Erythroblast (primary cell): ENCODE results near the gene UGT1A10.

Source experiments
- DNase-seq, 2 experiments: peaks; one replicate each; lab custom pipeline; 2025; lab: John Stamatoyannopoulos, UW
- GATA1 ChIP-seq: IDR thresholded peaks from 2 replicates; pipeline ENCODE4 v1.6.1; 2011; ENCODE audit warnings: low read depth, mild to moderate bottlenecking, control low read depth, low read length, moderate library complexity
- POLR2A ChIP-seq: IDR thresholded peaks from 2 replicates; pipeline ENCODE4 v1.6.1; 2011; ENCODE audit warnings: mild to moderate bottlenecking, low read length

Gene UGT1A10

GRCh38 chr2:233814056-233814835 is 178.0 kb downstream of the UGT1A10 start:
- DNase-seq = no peak
- no peak for TF ChIP-seq POLR2A
- TF ChIP-seq GATA1 = no peak

DNA sequence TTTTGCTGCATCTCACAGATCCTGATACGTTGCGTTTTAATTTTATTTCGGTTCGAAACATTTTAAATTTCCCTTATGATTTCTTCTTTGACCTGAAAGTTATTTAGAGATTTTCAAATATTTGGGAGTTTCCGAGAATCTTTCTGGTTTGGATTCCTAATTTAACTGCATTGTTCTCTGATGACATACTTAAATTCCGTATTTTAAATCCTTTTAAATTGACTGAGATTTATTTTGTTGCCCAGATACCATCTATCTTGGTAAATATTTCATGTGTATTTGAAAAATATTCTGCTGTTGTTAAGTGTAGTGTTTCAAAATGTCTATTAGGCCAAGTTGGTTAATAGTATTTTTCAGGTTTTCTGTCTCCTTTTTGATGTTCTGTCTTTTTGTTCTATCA is 179.6 kb downstream of the UGT1A10 start:
- DNase-seq = no peak
- TF ChIP-seq POLR2A (no peak), GATA1 (no peak)

DNA sequence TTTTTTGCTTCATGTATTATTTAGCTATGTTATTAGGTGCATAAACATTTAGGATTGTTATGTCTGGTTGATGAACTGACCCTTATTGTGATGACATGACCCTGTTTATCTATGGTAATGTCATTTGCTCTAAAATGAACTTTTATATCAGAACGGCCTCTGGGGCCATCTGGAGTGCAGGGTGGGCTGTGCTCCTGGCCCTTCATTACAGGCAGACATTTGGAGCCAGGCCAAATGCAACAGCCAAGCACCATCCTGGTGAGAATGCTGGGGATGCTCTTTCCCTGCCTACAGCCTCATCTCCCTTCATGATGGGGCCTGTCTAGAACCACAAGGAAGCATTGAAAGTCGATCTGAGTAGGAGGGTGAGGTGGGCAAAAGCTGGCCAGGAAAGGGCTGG is 180.1 kb downstream of the UGT1A10 start:
- no peak for TF ChIP-seq GATA1
- no peak for TF ChIP-seq POLR2A
- DNase-seq = no peak

DNA sequence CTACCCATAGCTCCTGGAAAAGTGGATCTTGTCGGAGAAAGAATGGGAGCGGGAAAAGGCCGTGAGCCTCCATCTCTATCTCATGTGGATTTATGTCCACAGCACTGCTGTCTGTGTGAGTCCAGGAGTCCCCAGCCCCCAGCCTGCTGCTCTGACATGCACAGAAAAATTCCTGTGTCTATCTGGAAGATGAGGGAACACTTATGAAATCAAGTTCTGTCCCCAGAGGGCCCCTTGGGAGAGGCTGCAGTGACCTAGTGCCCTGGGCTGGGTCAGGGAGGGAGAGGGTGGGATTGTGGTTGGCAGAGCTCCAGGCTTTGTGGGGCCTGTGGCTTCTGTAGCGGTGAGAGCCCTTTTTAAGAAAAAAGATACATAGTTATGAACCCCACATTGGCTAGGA is 180.5 kb downstream of the UGT1A10 start:
- TF ChIP-seq POLR2A = no peak
- TF ChIP-seq GATA1 = no peak
- no peak for DNase-seq

GRCh38 chr2:233817361-233817911 is 181.2 kb downstream of the UGT1A10 start:
- TF ChIP-seq POLR2A (no peak), GATA1 (no peak)

GRCh38 chr2:233817995-233818638 is 181.9 kb downstream of the UGT1A10 start:
- TF ChIP-seq GATA1 (no peak), POLR2A (no peak)

More at GRCh38 chr2:233817361-233817911, 181.2 kb downstream of the UGT1A10 start:
- DNase-seq = no peak

DNA sequence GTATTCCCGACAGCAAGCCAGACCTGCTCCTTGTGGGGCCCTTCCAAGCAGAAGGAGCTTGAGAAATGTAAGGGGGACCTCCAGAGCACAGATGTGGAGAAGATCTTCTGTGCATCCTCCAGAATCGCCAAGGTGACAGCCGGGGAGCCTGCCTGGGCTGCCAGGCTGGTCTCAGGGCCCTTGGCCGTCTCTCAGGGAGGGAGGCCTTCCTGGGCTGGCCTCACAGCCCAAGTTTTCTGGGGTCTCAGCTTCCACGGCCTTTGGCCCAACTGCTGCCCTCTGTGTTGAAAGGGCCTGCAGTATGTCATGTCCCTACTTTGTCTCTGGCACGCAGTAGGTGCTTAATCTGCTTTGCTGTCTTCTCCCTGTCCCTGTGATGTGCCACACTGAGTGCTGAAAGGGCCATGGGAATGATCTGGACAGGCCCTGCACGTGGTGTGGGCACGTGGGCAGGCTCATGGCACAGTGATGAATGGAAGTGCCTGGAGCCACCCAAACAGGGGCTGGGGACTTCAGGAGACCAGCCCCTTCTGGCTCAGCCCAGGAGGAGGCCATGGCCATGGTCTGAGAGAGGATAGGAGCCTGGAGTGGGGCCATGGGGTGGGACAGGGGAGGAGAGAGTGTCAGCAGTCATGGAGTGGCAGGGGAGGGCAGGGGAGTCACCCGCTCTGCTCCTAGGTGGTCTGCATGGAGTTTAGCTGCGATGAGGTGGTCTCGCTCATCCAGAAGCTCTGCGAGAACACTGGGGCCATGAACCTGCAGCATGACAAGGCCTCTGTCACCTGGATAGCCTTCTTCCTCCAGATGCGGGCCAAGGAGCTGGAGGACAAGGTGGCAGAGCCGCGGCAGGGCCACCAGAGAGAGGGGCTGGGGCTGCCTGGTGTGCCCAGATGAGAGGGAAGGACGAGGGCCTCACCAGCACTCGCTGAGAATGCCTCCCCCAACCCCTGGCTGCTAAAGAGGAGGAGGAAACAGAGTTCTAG is 182.7 kb downstream of the UGT1A10 start:
- TF ChIP-seq GATA1 (no peak), POLR2A (no peak)
- no peak for DNase-seq

More at GRCh38 chr2:233817995-233818638, 181.9 kb downstream of the UGT1A10 start:
- no peak for DNase-seq

DNA sequence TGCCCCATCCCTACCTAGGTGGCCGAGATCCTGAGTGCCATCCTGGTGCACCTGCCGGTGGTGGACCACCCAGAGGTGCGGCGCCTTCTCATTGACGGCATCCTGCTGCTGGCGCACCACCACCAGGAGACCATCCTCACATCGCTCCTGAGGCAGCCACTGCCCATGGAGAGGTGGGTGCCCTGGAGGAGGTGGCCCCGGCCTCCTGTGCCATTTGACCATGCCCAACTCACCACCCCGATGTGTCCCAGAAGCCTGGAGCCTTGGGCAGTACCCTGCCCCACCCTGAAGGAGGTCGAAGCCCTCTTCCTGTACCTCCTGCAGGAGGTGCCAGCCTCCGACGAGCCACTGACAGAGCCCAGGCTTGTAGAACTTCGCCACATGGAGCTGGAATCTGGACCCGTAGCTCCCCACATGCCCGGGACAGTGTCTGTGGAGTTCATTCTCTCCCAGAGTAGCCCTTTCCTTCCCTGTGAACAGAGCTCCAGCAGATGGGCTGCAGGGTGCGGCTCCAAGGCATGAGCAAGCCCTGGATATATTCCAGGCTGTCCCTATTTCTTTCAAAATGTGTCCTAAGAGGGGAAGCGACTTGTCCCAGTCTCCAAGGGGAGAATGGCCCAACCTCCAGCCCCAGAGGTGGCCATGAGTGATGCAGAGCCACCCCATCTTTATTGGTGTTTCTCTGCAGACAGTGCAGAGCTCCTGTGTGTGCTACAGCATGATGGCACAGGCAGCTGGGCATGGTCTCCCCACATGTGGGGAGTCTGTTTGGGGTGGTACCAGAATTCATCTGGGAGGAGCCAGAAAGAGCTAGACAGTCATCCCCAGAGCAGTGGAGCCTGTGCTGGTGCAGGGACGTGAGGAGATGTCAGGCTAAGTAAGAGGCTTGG is 183.9 kb downstream of the UGT1A10 start:
- no peak for TF ChIP-seq GATA1
- no peak for TF ChIP-seq POLR2A
- no peak for DNase-seq

GRCh38 chr2:233820774-233821105 is 184.5 kb downstream of the UGT1A10 start:
- TF ChIP-seq GATA1 (no peak), POLR2A (no peak)
- DNase-seq = no peak

GRCh38 chr2:233821196-233821595 is 184.9 kb downstream of the UGT1A10 start:
- TF ChIP-seq GATA1 = no peak
- TF ChIP-seq POLR2A = no peak
- no peak for DNase-seq

GRCh38 chr2:233821709-233822100 is 185.5 kb downstream of the UGT1A10 start:
- no peak for DNase-seq

DNA sequence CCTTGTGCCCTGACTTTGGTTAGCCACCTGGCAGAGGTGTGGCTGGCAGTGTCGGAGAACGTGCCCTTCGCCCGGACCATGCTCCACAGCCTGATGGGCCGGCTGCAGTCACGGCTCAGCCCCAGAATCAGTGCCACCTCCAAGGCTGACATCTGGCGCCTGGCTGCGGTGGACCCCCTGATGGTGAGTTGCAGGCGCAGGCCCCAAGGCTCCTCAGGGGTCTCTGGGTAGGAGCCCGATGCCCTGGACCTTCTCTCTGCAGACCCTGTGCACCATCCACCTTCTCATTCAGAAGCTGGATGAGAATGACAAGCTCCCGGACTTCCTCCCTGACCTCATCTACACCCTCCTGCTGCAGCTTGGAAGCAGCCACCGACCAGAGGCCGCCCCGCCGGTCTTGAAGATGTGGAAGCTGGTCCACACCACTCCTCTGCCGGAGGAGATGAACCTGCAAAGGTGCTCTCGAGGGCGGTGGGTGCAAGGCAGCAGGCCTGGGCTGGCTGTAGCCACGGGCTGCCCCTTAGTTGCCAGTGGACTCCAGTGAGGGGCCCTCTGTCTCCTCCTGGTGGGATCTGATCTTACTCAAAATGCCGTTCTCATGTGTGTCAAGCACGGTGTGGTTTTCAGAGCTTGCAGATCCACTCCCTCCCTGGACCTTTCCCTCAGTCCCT is 186.0 kb downstream of the UGT1A10 start:
- DNase-seq = no peak
- TF ChIP-seq GATA1 = no peak
- TF ChIP-seq POLR2A = no peak

More at GRCh38 chr2:233821709-233822100, 185.5 kb downstream of the UGT1A10 start:
- TF ChIP-seq POLR2A (no peak), GATA1 (no peak)
